Measurements from ENCODE around the gene OR6B1.

DNA sequence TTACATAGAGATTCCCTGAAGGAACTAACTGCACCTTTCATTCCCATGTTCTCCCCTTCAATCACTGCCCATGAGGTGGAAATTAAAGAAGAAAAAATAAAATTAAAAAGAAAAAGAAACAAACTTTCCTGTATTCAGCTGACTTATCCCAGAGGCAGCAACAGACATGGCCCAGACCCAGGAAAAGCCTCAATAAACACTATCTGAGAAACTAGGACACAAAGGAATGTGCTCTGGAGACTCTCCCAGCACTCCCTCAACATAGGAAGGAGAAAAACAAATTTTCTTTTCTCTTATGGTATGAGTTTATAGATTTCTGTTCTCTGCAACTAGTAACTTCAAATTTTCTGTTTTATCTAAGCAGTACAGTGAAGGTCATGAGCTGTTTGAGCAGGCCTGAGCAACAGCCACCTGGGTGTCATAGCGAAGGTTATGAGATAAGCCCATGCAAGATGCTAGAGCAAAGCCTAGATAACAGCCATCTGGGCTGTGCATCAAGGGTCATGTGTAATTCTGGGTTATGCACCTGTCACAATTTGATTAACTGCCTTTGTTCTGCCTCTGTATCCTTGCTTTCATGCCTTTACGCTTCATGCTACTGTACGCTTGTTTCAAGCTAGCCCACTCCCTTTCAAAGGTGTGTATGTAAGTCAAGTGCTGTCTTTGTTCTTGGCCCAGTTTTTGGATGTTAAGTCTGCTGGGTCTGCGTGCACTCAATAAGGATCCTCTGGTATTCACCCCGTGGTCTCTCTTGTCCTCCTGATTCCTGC is 11.0 kb upstream of the OR6B1 start:
- TF ChIP-seq CTCF (IDR thresholded peaks at IDR 0.05) (no peak), POLR2A (IDR thresholded peaks at IDR 0.05) (no peak), EP300 (IDR thresholded peaks at IDR 0.05; ENCODE audit: low read depth) (no peak), POLR2AphosphoS5 (IDR thresholded peaks at IDR 0.05) (no peak)
